Trophoblast cell (in vitro differentiated cells and primary cell): ENCODE data around the gene ODAD4.

ENCODE experiments used
- DNase-seq, 2 donors: peaks; one replicate each; pipeline ENCODE4 v3.0.0-alpha.2; 2016
- H2AFZ ChIP-seq: 2 replicates; pipeline ENCODE4 v1.6.1; 2013; ENCODE audit warnings: low read length, moderate library complexity, mild to moderate bottlenecking; ENCODE audit not compliant: insufficient read depth, poor library complexity
- H2AK5ac ChIP-seq: 2 replicates; pipeline ENCODE4 v1.6.1; 2013; ENCODE audit warnings: mild to moderate bottlenecking, low read length
- H2BK120ac ChIP-seq: 2 replicates; pipeline ENCODE4 v1.6.1; 2013; ENCODE audit warnings: low read length, mild to moderate bottlenecking, moderate library complexity; ENCODE audit not compliant: insufficient read depth, poor library complexity
- H2BK12ac ChIP-seq: 2 replicates; pipeline ENCODE4 v1.6.1; 2013; ENCODE audit warnings: mild to moderate bottlenecking, low read length, moderate library complexity
- H2BK5ac ChIP-seq: 2 replicates; pipeline ENCODE4 v1.6.1; 2013; ENCODE audit warnings: low read length, low read depth, moderate library complexity, mild to moderate bottlenecking; ENCODE audit not compliant: poor library complexity
- H3K14ac ChIP-seq: 2 replicates; pipeline ENCODE4 v1.6.1; 2013; ENCODE audit warnings: mild to moderate bottlenecking, low read length
- H3K18ac ChIP-seq: 2 replicates; pipeline ENCODE4 v1.6.1; 2013; ENCODE audit warnings: mild to moderate bottlenecking, low read length
- H3K23ac ChIP-seq: 2 replicates; pipeline ENCODE4 v1.6.1; 2013; ENCODE audit warnings: low read length
- H3K27ac ChIP-seq: 2 replicates; pipeline ENCODE4 v1.5.1; 2013; ENCODE audit warnings: low read depth, mild to moderate bottlenecking, inconsistent platforms, low read length, moderate library complexity
- H3K27me3 ChIP-seq: 2 replicates; pipeline ENCODE4 v1.6.1; 2013; ENCODE audit warnings: inconsistent platforms, mild to moderate bottlenecking, low read length, moderate library complexity; ENCODE audit not compliant: insufficient read depth
- H3K36me3 ChIP-seq, 2 experiments: 1 replicate in 1 of 2; 2 replicates in 1 of 2; pipeline ENCODE4 v1.6.1; 2013; ENCODE audit warnings: low read length in 2 of 2, mild to moderate bottlenecking in 2 of 2, moderate library complexity in 1 of 2; ENCODE audit not compliant: insufficient read depth in 2 of 2, control insufficient read depth in 1 of 2
- H3K4ac ChIP-seq: 2 replicates; pipeline ENCODE4 v1.6.1; 2013; ENCODE audit warnings: low read depth, mild to moderate bottlenecking, low read length, moderate library complexity
- H3K4me1 ChIP-seq, 2 experiments: 1 replicate in 1 of 2; 2 replicates in 1 of 2; pipeline ENCODE4 v1.6.1; 2013; ENCODE audit warnings: low read length in 2 of 2, mild to moderate bottlenecking in 2 of 2, moderate library complexity in 1 of 2; ENCODE audit not compliant: insufficient read depth in 2 of 2, control insufficient read depth in 1 of 2
- H3K4me2 ChIP-seq: 2 replicates; pipeline ENCODE4 v1.6.1; 2013; ENCODE audit warnings: inconsistent platforms, mild to moderate bottlenecking, low read length, moderate library complexity
- H3K4me3 ChIP-seq: 2 replicates; pipeline ENCODE4 v1.5.1; 2013; ENCODE audit warnings: mild to moderate bottlenecking, low read depth, low read length, inconsistent platforms
- H3K79me1 ChIP-seq: one replicate; pipeline ENCODE4 v1.6.1; 2013; ENCODE audit warnings: low read length
- H3K79me2 ChIP-seq: 2 replicates; pipeline ENCODE4 v1.6.1; 2013; ENCODE audit warnings: low read length, mild to moderate bottlenecking; ENCODE audit not compliant: control insufficient read depth, insufficient read depth, poor library complexity
- H3K9ac ChIP-seq: 2 replicates; pipeline ENCODE4 v1.6.1; 2013; ENCODE audit warnings: mild to moderate bottlenecking, low read length
- H3K9me3 ChIP-seq: 2 replicates; pipeline ENCODE4 v1.6.1; 2013; ENCODE audit warnings: low read depth, mild to moderate bottlenecking, control low read depth, inconsistent platforms, low read length; ENCODE audit not compliant: insufficient read depth
- H4K12ac ChIP-seq: 2 replicates; pipeline ENCODE4 v1.6.1; 2013; ENCODE audit warnings: low read depth, mild to moderate bottlenecking, low read length, moderate library complexity
- H4K8ac ChIP-seq: 2 replicates; pipeline ENCODE4 v1.6.1; 2013; ENCODE audit warnings: low read depth, mild to moderate bottlenecking, low read length, moderate library complexity
- H4K91ac ChIP-seq: one replicate; pipeline ENCODE4 v1.6.1; 2013; ENCODE audit warnings: low read depth, mild to moderate bottlenecking, low read length, moderate library complexity
- WGBS: extraction: QIAGEN DNeasy Blood & Tissue Kit; methylation state at CpG from one replicate; pipeline ENCODE4 v1.1.7; 2013; ENCODE audit warnings: missing lambda C conversion rate; ENCODE audit not compliant: insufficient read length, insufficient coverage; ENCODE audit errors: extremely low coverage; 5-methylcytosine and 5-hydroxymethylcytosine counted together

ODAD4 gene

DNA sequence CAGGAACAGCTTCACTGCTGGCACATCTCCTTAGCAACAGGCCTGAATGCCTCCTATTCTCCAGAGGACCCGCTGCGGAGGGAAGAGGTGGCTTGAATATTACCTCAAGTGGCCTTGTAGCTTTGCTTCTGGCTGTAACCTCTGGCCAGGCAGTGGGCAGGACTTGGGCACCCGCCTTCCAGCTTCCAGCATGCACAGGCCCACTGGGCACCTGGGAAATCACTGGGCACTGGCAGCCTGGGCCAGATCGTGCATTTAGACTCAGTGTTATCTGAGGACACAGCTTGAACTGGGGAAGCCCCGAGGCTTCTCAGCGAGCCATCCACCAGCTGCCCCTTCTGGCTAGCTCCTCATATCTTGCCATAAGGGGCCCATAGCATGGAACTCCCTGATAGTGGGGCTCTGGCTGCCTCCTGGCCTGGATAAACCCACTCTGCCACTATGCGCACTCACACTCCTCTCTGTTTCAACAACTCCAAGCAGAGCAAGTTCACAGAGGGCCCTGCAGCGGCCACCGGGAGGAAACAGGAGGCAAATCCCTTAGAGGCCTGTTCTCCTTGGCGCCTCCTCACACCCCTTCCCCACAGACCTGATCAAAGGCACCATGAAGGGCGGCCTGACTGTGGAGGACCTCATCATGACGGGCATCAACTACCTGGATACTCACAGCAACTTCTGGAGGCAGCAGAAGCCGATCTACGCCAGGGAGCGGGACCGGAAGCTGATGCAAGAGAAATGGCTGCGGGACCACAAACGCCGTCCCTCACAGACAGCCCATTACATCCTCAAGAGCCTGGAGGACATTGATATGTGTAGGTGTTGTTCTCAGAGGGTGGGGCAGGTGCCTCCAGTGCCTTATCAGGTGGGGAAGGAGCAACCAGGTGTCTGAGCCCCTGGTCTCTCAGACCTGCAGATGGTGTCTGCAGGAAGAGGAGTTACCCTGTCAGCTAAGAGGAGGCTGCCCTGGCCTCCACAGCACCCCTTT lies 7.8 kb downstream of the ODAD4 start:
- no peak overlapping the region for H3K4me3 ChIP-seq
- H3K14ac ChIP-seq: no peak overlapping the region
- H3K9ac ChIP-seq: no peak overlapping the region
- H3K23ac ChIP-seq: no peak overlapping the region
- peaks cover 0 to 2% of the 10 kb centered on the region in 2 experiments for H3K4me1 ChIP-seq
- H2AFZ ChIP-seq: no peak overlapping the region
- DNase-seq: no peak
- H3K4ac ChIP-seq: no peak overlapping the region
- no peak overlapping the region for H4K12ac ChIP-seq
- no peaks in the 10 kb centered on the region for H3K36me3 ChIP-seq
- H2BK12ac ChIP-seq: no peak overlapping the region
- H4K91ac ChIP-seq: no peak overlapping the region
- no peak overlapping the region for H3K18ac ChIP-seq
- WGBS: no CpG with 5 or more reads among the region's 19 CpGs
- H2AK5ac ChIP-seq: no peak overlapping the region
- no peak overlapping the region for H3K4me2 ChIP-seq
- no peaks in the 10 kb centered on the region for H3K79me2 ChIP-seq
- no peaks in the 10 kb centered on the region for H3K27me3 ChIP-seq
- no peaks in the 10 kb centered on the region for H3K79me1 ChIP-seq
- peaks cover 2% of the 10 kb centered on the region for H3K9me3 ChIP-seq
- no peak overlapping the region for H2BK120ac ChIP-seq
- H3K27ac ChIP-seq: no peak overlapping the region
- H4K8ac ChIP-seq: no peak overlapping the region
- H2BK5ac ChIP-seq: no peak overlapping the region

DNA sequence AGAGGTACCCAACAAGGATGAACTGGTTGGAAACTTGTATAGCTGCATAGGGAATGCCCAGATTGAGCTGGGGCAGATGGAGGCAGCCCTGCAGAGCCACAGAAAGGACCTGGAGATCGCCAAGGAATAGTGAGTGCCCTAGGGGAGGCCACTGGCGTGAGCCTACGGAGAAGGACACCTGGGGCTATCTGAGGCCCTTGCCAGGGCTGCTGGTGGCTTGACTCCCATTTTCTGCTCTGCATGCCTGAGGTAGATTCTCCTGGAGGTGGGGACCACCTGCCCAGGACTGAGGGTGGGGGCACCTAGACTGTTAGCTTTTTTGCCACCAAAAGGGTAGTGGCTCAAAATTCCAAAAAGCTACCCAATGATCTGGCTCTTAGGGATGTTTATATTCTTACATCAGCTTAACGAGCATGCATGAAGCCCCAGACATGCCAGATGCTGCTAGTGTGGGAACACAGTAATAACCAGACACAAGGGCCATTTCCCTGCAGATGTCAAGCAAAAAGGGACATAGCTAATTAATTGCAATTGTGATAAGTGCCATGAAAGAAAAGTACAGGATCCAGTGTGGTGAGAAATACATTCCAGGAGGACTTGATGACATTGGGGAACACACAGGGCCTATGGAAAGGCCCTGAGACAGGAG lies 8.8 kb downstream of the ODAD4 start:
- H3K27ac ChIP-seq: no peak overlapping the region
- no peaks in the 10 kb centered on the region for H3K79me2 ChIP-seq
- H3K14ac ChIP-seq: no peak overlapping the region
- no peak overlapping the region for H2AK5ac ChIP-seq
- H2BK5ac ChIP-seq: no peak overlapping the region
- no peak overlapping the region for H2BK12ac ChIP-seq
- no peak overlapping the region for H3K23ac ChIP-seq
- no peak overlapping the region for H4K8ac ChIP-seq
- no peak overlapping the region for H3K4me2 ChIP-seq
- no peaks in the 10 kb centered on the region for H3K27me3 ChIP-seq
- H3K4ac ChIP-seq: no peak overlapping the region
- H4K91ac ChIP-seq: no peak overlapping the region
- no peak overlapping the region for H2BK120ac ChIP-seq
- H3K9me3 ChIP-seq: peaks cover 2% of the 10 kb centered on the region
- no peaks in the 10 kb centered on the region for H3K36me3 ChIP-seq
- H3K79me1 ChIP-seq: no peaks in the 10 kb centered on the region
- no peak for DNase-seq
- H2AFZ ChIP-seq: no peak overlapping the region
- H3K9ac ChIP-seq: no peak overlapping the region
- H4K12ac ChIP-seq: no peak overlapping the region
- no peak overlapping the region for H3K18ac ChIP-seq
- H3K4me1 ChIP-seq: peaks cover 0 to 2% of the 10 kb centered on the region in 2 experiments
- no CpG with 5 or more reads among the region's 4 CpGs for WGBS
- H3K4me3 ChIP-seq: no peak overlapping the region

DNA sequence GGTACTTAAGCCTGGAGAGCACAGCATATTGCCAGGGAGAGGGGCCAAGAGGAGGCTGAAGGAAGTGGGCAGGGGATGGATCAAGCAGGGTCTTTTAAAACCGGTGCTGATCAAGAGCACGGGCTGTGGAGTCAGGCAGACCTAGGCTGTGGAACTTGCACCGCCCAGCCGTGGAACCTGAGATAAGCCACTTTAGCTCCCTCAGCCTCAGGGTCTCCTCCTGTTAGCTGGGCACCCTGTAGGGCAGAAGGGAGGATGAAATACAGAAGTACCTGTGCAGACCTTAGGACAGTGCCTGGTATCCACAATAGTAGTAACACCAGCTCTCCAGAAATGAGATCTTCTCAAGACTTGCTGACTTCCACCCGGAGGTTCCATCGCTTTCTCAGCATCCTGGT lies 9.3 kb downstream of the ODAD4 start:
- Histone ChIP-seq H3K23ac (no peak overlapping the region), H4K91ac (no peak overlapping the region), H3K4me1 (peaks cover 0 to 2% of the 10 kb centered on the region in 2 experiments), H3K27ac (no peak overlapping the region), H3K4me2 (no peak overlapping the region), H3K18ac (no peak overlapping the region), H3K9ac (no peak overlapping the region), H2BK12ac (no peak overlapping the region), H3K14ac (no peak overlapping the region), H2AK5ac (no peak overlapping the region), H2BK5ac (no peak overlapping the region), H2AFZ (no peak overlapping the region), H3K4me3 (no peak overlapping the region), H3K9me3 (peaks cover 2% of the 10 kb centered on the region), H3K79me2 (no peaks in the 10 kb centered on the region), H3K79me1 (no peaks in the 10 kb centered on the region), H4K12ac (no peak overlapping the region), H4K8ac (no peak overlapping the region), H3K4ac (no peak overlapping the region), H3K27me3 (no peaks in the 10 kb centered on the region), H3K36me3 (no peaks in the 10 kb centered on the region), H2BK120ac (no peak overlapping the region)
- no peak for DNase-seq
- WGBS: no CpG with 5 or more reads among the region's 6 CpGs

DNA sequence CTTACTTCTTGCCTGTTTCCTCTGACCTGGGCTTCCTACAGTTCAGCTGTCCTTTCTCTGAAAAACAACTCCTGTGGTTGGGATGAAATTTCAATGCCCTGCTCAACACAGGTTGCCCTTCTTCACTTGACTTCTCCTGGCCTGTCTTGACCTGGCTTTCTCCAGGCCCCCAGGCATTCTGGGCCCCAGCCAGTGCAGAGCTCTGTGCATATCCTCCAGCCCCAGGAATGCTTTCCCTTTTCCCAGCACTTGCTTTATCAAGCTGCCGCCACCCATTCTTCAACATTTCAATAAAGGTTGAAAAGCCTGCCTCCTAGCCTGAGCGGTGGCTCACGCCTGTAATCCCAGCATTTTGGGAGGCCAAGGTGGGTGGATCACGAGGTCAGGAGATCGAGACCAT lies 10.8 kb downstream of the ODAD4 start:
- no CpG with 5 or more reads among the region's 5 CpGs for WGBS

More for the DNA sequence above, 10.8 kb downstream of the ODAD4 start:
- H3K14ac ChIP-seq: no peak overlapping the region
- H3K27ac ChIP-seq: no peak overlapping the region
- H3K36me3 ChIP-seq: no peaks in the 10 kb centered on the region
- no peak overlapping the region for H3K9ac ChIP-seq
- H3K9me3 ChIP-seq: peaks cover 2% of the 10 kb centered on the region
- no peak overlapping the region for H2AFZ ChIP-seq
- peaks cover 0 to 2% of the 10 kb centered on the region in 2 experiments for H3K4me1 ChIP-seq
- no peaks in the 10 kb centered on the region for H3K79me2 ChIP-seq
- no peak overlapping the region for H3K4me3 ChIP-seq
- H3K18ac ChIP-seq: no peak overlapping the region
- H2BK120ac ChIP-seq: no peak overlapping the region
- H4K12ac ChIP-seq: no peak overlapping the region
- H3K4ac ChIP-seq: no peak overlapping the region
- H2BK5ac ChIP-seq: no peak overlapping the region
- H3K79me1 ChIP-seq: no peaks in the 10 kb centered on the region
- DNase-seq: no peak
- H2BK12ac ChIP-seq: no peak overlapping the region
- no peak overlapping the region for H3K4me2 ChIP-seq
- H3K23ac ChIP-seq: no peak overlapping the region
- H4K91ac ChIP-seq: no peak overlapping the region
- no peak overlapping the region for H2AK5ac ChIP-seq
- no peaks in the 10 kb centered on the region for H3K27me3 ChIP-seq
- H4K8ac ChIP-seq: no peak overlapping the region
